Purkinje cell (primary cell): ENCODE measurements around the gene TRAPPC2L. TPM values are rescaled to one million over a fixed set of nuclear protein-coding genes. Genes with fewer than 3 reads are reported as not detected.

Source experiments
- polyA plus RNA-seq: library from polyadenylated mRNA; unstranded; fragments of >200 nt; fragmentation: Nextera tagmentation; gene quantifications from 2 replicates; pipeline ENCODE4 v1.2.1, GENCODE V29; 2014

Gene TRAPPC2L
- 97.9 and 106 TPM in 2 replicates for polyA plus RNA-seq

GRCh38 chr16:88856828-88857727 lies at the start of gene TRAPPC2L, which contains the start of gene GALNS:
TRAPPC2L (plus strand) TSS chr16:88857127; CDS start chr16:88857151, 24 bp downstream.
GALNS (minus strand) TSS chr16:88856947; CDS start chr16:88856877, 70 bp downstream.

GRCh38 chr16:88811769-88812512 lies 45.0 kb upstream of the TRAPPC2L start, which contains the start of gene APRT:
APRT (minus strand) TSS chr16:88811928; CDS start chr16:88811899, 29 bp downstream.

GRCh38 chr16:88866151-88866920 lies 9.4 kb downstream of the TRAPPC2L start, which contains the start of gene PABPN1L:
PABPN1L (minus strand) TSS chr16:88866660; CDS start chr16:88866606, 54 bp downstream.

Other genes starting within 250 kb of the TRAPPC2L start
- not detected in 2 replicates for gene IL17C, start 218.6 kb upstream of the TRAPPC2L start, polyA plus RNA-seq
- gene CYBA, start 206.1 kb upstream of the TRAPPC2L start, polyA plus RNA-seq, result 0.73 TPM in 1 of 2 replicates, not detected in the other
- gene MVD, start 194.0 kb upstream of the TRAPPC2L start, polyA plus RNA-seq, result 6.0 and 7.4 TPM in 2 replicates
- not detected in 2 replicates for gene SNAI3, start 170.6 kb upstream of the TRAPPC2L start, polyA plus RNA-seq
- gene RNF166, start 150.7 kb upstream of the TRAPPC2L start, polyA plus RNA-seq, result 0.73 TPM in 1 of 2 replicates, not detected in the other
- gene CTU2, start 150.6 kb upstream of the TRAPPC2L start, polyA plus RNA-seq, result 1.3 TPM in 2 replicates
- gene PIEZO1, start 71.9 kb upstream of the TRAPPC2L start, polyA plus RNA-seq, result 0.66 and 0.71 TPM in 2 replicates
- 0.17 TPM in 1 of 2 replicates, not detected in the other for gene CDT1, start 53.3 kb upstream of the TRAPPC2L start, polyA plus RNA-seq
- 28.7 and 41.2 TPM in 2 replicates for gene APRT, start 45.2 kb upstream of the TRAPPC2L start, polyA plus RNA-seq
- gene GALNS, start 180 bp upstream of the TRAPPC2L start, polyA plus RNA-seq, result 6.4 and 7.4 TPM in 2 replicates
- gene PABPN1L, start 9.5 kb downstream of the TRAPPC2L start, polyA plus RNA-seq, result not detected in 2 replicates
- gene CBFA2T3, start 120.1 kb downstream of the TRAPPC2L start, polyA plus RNA-seq, result 0.07 and 1.1 TPM in 2 replicates
- 4.7 and 5.4 TPM in 2 replicates for gene ACSF3, start 236.7 kb downstream of the TRAPPC2L start, polyA plus RNA-seq